GM23248 (cell line): ENCODE results near the gene RBM10.

Experiments used
- EZH2 ChIP-seq: fragments of 200-600 bp; sonication (generic); IDR thresholded peaks from 2 replicates; pipeline ENCODE4 v1.6.1; 2018; ENCODE audit warnings: antibody characterized with exemption, mild to moderate bottlenecking; ENCODE audit not compliant: insufficient read depth, poor library complexity, severe bottlenecking
- EZH2phosphoT487 ChIP-seq: fragments of 200-600 bp; sonication (generic); IDR thresholded peaks from 2 replicates; pipeline ENCODE4 v1.6.1; 2018; ENCODE audit warnings: antibody characterized with exemption, moderate library complexity, mild to moderate bottlenecking, low read depth; ENCODE audit not compliant: insufficient read depth

DNA sequence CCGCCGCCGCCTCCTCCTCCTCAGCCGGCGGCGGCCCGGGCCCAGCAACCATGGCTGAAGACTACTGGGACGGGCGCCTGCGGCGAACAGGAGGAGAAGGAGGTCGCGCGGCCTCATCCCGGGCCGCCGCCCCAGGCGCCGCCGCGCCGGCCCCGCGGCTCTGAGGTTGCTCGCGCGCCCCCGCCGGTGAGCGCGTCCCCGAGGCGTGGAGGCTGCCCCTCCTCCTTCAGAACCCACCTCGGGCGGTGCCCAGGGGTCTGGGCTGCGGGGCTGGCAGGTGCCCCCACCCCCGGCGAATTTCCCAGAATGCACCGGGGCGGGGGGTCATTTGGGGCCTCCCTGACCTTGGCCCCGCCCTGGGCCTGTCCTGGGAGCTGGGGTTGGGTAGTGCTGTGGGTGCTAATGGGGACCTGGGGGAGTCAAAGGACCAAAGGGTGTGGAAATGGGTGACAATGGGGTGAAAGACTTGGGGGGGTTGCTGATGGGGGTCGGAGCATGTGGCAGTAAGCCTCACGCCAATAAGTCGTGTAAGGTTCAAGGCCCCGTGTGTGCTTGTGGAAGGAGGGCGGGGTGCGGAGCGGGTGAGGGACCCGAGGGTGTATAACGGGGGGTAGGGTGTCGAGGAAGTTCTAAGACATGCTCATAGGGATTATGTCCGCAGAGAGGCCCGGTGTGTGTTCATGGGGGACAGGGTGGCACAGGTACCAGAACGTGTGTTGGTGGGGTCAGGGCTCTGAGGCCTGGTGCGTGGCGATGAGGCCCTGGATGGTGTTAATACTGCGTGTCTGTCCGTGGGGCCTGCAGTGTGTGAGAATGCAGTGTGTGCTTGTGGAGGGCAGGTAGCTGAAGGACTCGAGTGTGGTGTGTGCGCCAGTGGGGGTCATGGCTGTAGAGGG lies 74.1 kb downstream of the RBM10 start:
- TF ChIP-seq EZH2 (no peak), EZH2phosphoT487 (no peak)
